OCI-LY3 (cell line): ENCODE results near the gene REEP1.

Experiments used
- H2AFZ ChIP-seq: fragments of 200-600, 300-600 bp; shearing (Covaris generic); 2 replicates; pipeline ENCODE4 v1.6.0; 2014; ENCODE audit warnings: antibody characterized with exemption, low read depth, low read length
- H3K27ac ChIP-seq: fragments of 200-600, 300-600 bp; sonication (generic); 2 replicates; pipeline ENCODE4 v1.5.1; 2014; ENCODE audit warnings: mild to moderate bottlenecking, low read length, moderate library complexity, mixed read lengths
- H3K27me3 ChIP-seq: fragments of 200-600, 300-600 bp; sonication (generic); 2 replicates; pipeline ENCODE4 v1.6.1; 2014; ENCODE audit warnings: low read depth, low read length, mixed read lengths
- H3K36me3 ChIP-seq: fragments of 200-600, 300-600 bp; sonication (generic); replicated peaks from 2 replicates; pipeline ENCODE3; 2014; ENCODE audit warnings: low read depth, low read length, mixed read lengths
- H3K4me1 ChIP-seq: fragments of 300-600, 200-600 bp; sonication (generic); 2 replicates; pipeline ENCODE4 v1.6.1; 2014; ENCODE audit warnings: low read length, mixed read lengths
- H3K4me2 ChIP-seq: fragments of 200-600, 300-600 bp; sonication (generic); 2 replicates; pipeline ENCODE4 v1.6.1; 2014; ENCODE audit warnings: low read length, mixed read lengths
- H3K4me3 ChIP-seq: fragments of 300-600, 200-600 bp; sonication (generic); 2 replicates; pipeline ENCODE4 v1.5.1; 2014; ENCODE audit warnings: antibody characterized with exemption, mild to moderate bottlenecking, low read length, moderate library complexity
- H3K79me2 ChIP-seq: fragments of 300-600, 200-600 bp; shearing (Covaris generic); 2 replicates; pipeline ENCODE4 v1.6.1; 2014; ENCODE audit warnings: mild to moderate bottlenecking, low read length, mixed read lengths
- H3K9ac ChIP-seq: fragments of 300-600, 200-600 bp; shearing (Covaris generic); 2 replicates; pipeline ENCODE4 v1.6.0; 2014; ENCODE audit warnings: mild to moderate bottlenecking, low read length, moderate library complexity
- H3K9me3 ChIP-seq: fragments of 200-600, 300-600 bp; shearing (Covaris generic); 2 replicates; pipeline ENCODE4 v1.6.1; 2014; ENCODE audit warnings: low read length, mixed read lengths; ENCODE audit not compliant: insufficient read depth
- H4K20me1 ChIP-seq: fragments of 200-600, 300-600 bp; sonication (generic); 2 replicates; pipeline ENCODE4 v1.6.1; 2016; ENCODE audit warnings: low read length, mixed read lengths; ENCODE audit not compliant: insufficient read depth
- CTCF ChIP-seq: fragments of 200-600, 300-600 bp; sonication (generic); IDR thresholded peaks from 2 replicates; pipeline ENCODE4 v1.5.1; 2014; ENCODE audit warnings: antibody characterized with exemption, low read length, low read depth
- EZH2phosphoT487 ChIP-seq: fragments of 200-600 bp; shearing (Covaris generic); IDR thresholded peaks from 2 replicates; pipeline ENCODE4 v1.6.1; 2018; ENCODE audit warnings: antibody characterized with exemption, mixed run types, low read depth

The REEP1 gene

GRCh38 chr2:86357392-86357963 lies 20.1 kb upstream of the REEP1 start:
- no peaks in the 10 kb centered on the region for H3K36me3 ChIP-seq
- no peaks in the 10 kb centered on the region for H4K20me1 ChIP-seq
- no peaks in the 10 kb centered on the region for H3K27me3 ChIP-seq
- H3K4me3 ChIP-seq: no peak overlapping the region
- no peak overlapping the region for H3K27ac ChIP-seq
- no peaks in the 10 kb centered on the region for H3K79me2 ChIP-seq
- no peak overlapping the region for H2AFZ ChIP-seq
- TF ChIP-seq EZH2phosphoT487 (no peak), CTCF (no peak)
- no peak overlapping the region for H3K4me2 ChIP-seq
- no peak overlapping the region for H3K9ac ChIP-seq
- H3K9me3 ChIP-seq: no peaks in the 10 kb centered on the region
- H3K4me1 ChIP-seq: peaks cover 10% of the 10 kb centered on the region

- Histone ChIP-seq H3K36me3 (no peaks in the 10 kb centered on the region), H3K4me1 (no peaks in the 10 kb centered on the region), H3K9ac (no peak overlapping the region), H3K79me2 (no peaks in the 10 kb centered on the region), H3K27me3 (no peaks in the 10 kb centered on the region), H3K27ac (no peak overlapping the region), H3K9me3 (no peaks in the 10 kb centered on the region), H2AFZ (no peak overlapping the region), H3K4me3 (no peak overlapping the region), H3K4me2 (no peak overlapping the region), H4K20me1 (no peaks in the 10 kb centered on the region)
- TF ChIP-seq EZH2phosphoT487 (no peak), CTCF (no peak)
Observed at GRCh38 chr2:86352727-86353221, 15.3 kb upstream of the REEP1 start.

GRCh38 chr2:86352137-86352726 lies 14.8 kb upstream of the REEP1 start:
- H3K27ac ChIP-seq: no peak overlapping the region
- H2AFZ ChIP-seq: no peak overlapping the region
- H3K27me3 ChIP-seq: no peaks in the 10 kb centered on the region
- no peaks in the 10 kb centered on the region for H3K36me3 ChIP-seq
- no peak overlapping the region for H3K4me3 ChIP-seq
- no peak overlapping the region for H3K4me2 ChIP-seq
- no peak overlapping the region for H3K9ac ChIP-seq
- H3K9me3 ChIP-seq: no peaks in the 10 kb centered on the region
- TF ChIP-seq CTCF (no peak), EZH2phosphoT487 (no peak)
- no peaks in the 10 kb centered on the region for H4K20me1 ChIP-seq
- H3K79me2 ChIP-seq: no peaks in the 10 kb centered on the region
- H3K4me1 ChIP-seq: no peaks in the 10 kb centered on the region

- Histone ChIP-seq H3K27ac (no peak overlapping the region), H3K9ac (no peak overlapping the region), H3K4me1 (no peaks in the 10 kb centered on the region), H3K4me2 (no peak overlapping the region), H3K79me2 (no peaks in the 10 kb centered on the region), H3K4me3 (no peak overlapping the region), H2AFZ (no peak overlapping the region), H3K9me3 (no peaks in the 10 kb centered on the region), H3K36me3 (no peaks in the 10 kb centered on the region), H4K20me1 (no peaks in the 10 kb centered on the region), H3K27me3 (no peaks in the 10 kb centered on the region)
- TF ChIP-seq EZH2phosphoT487: no peak
Observed at GRCh38 chr2:86350751-86351150, 13.3 kb upstream of the REEP1 start.
